Iris pigment epithelial cell (primary cell): ENCODE measurements around the gene PTGIR.
A peak's percentile ranks its signal among the peaks of the same experiment; 100 is the strongest.
"Not testable (repeated sequence)": the region's sequence is repeated elsewhere in the genome, so short reads cannot be mapped to it uniquely, and the experiment has no call there.

Experiments
- DNase-seq: peaks from one replicate; pipeline ENCODE4 v3.0.0-alpha.2; 2011; ENCODE audit warnings: low read depth

The PTGIR gene

GRCh38 chr19:46637224-46637623 lies 12.3 kb upstream of the PTGIR start:
- no peak for DNase-seq

DNA sequence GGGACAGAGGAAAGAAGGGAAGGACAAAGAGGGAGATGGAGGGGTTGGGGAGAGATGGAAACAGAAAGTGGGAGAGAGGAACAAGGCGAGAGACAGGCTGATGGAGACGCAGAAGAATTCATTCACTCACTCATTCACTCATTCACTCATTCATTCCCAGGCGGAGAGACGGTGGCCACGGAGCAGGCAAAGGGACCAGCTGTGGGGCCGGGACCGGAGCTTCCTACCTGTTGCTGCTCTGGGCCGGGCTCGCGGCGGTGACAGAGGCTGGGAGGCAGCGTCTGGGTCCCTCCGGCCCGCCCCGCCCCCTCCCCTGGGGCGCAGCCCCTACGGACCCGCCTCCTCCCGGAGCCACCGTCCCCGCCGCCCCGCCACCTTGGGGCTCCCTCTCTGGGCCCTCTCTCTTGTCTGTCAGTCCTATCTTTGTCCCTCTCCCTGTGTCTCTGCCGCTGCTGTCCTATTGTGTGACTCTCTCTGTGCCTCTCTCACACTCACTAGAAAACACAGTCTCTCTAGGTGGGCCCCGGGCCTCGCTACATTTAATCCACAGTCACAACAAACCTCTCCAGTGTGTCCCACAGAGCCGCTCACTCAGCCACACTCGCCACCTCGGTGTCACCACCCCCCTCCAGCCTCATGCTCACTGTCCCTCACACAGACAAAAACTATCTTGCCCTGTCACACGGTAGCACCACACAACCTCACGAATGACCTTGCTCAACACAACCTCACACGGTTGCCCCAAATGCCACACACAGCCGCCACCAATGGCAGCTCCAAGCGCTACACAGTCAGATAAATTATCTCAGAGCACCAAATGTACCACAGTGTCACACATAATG lies 11.3 kb upstream of the PTGIR start, which contains the start of gene GNG8:
Gene GNG8, minus strand, starts transcription at position 283 of the 842 bp plus-strand sequence. CDS start 1,520 bp downstream, outside the sequence.
- no peak for DNase-seq

DNA sequence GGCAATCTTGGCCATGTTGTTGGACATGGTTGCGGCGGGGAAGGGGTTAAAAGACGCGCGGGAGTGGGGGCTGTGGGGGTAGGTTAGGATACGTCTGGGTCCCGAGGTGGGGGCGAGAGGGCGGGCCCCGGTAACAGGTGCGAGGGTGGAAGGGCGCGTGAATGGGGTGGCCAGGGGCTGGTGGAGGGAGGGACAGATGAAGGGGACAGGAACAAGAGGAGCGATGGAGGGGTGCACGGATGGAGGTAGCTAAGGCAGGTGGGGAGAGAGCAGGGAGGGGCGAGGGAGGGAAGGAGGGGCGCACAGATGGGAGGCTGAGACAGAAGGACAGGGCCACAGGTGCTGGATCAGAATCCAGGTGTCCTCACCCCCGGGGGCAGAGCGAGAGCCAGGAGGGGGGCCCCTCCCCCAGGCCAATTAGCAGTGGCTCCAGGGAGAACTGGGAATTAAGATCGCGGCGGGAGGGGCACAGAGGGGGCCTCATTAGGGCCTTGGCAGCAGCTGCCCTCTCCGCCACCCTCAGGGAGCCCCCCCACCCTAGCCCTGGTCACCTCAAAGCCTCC lies 9.8 kb upstream of the PTGIR start:
- no peak for DNase-seq

DNA sequence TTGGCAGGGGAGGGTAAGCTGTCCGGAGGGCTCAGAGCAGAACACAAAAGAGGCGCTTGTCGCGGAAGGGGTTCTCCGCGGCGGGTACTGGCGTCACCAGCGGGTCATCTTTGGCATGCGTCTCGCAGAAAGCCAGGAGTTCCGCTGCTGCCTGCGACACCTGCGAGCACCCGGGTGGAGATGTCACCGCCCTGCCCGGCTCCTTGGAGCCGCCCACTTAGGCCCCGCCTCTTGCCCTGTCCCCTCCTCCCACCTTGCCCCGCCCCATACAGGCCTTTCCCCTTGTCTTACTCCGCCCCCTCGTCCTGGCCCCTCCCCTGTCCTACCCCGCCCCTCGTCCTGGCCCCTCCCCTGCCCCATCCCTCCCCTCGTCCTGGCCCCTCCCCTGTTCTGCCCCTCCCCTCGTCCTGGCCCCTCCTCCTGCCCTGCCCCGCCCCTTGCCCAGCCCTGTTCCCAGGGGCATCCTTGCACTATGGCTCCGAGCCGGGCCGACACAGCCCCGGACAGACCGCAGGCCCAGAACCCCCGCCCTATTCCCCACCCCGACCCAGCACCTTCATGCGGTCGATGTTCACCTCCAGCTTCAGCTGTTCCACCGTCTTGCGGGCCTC lies 9.3 kb upstream of the PTGIR start:
- DNase-seq, result peak; percentile 87

- no peak for DNase-seq
Measured at GRCh38 chr19:46633130-46633529, 8.2 kb upstream of the PTGIR start.

GRCh38 chr19:46631481-46631880 lies 6.6 kb upstream of the PTGIR start:
- peak; percentile 73 for DNase-seq

- DNase-seq, result no peak
Measured at GRCh38 chr19:46630586-46631205, 5.8 kb upstream of the PTGIR start.

DNA sequence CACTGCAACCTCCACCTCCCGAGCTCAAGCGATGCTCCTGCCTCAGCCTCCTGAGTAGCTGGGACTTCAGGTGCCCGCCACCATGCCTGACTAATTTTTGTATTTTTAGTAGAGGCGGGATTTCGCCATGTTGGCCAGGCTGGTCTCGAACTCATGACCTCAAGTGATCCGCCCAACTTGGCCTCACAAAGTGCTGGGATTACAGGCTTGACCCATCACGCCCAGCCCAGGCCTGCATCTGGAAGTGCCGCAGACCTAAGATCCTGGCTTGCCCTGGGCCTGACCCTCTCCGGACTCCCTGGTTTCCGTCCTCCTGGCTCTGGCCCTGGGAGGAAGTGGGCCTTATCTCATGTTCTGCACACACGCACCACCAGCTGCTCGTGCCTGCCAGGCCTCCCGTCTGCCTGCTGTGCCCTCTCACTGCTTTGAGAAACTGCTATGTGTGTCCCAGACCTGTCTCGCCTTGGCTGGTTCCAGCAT lies 4.7 kb upstream of the PTGIR start:
- DNase-seq, result no peak

GRCh38 chr19:46628970-46629369 lies 4.1 kb upstream of the PTGIR start:
- not testable (repeated sequence) for DNase-seq

DNA sequence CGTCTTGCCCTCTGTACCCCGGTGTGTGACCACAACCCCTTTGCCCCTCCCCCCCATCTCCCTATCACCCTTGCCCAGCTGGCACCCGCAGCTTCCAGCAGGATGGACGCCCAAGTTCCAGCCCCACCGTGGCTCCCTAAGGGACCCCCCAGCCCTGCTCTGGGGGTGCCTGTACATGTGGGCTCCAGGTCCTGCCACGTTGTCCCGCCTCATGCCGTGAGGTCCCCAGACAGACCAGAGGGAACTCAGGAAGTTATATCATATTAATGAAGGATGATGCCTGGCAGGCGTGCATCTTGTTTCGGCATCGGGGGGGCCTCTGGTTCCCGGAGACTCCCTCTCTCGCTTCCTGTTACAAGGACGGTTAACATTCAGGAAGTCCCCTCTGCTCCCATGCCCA lies 1.6 kb upstream of the PTGIR start:
- DNase-seq, result no peak

GRCh38 chr19:46625731-46626130 lies 842 bp upstream of the PTGIR start:
- DNase-seq, result no peak

DNA sequence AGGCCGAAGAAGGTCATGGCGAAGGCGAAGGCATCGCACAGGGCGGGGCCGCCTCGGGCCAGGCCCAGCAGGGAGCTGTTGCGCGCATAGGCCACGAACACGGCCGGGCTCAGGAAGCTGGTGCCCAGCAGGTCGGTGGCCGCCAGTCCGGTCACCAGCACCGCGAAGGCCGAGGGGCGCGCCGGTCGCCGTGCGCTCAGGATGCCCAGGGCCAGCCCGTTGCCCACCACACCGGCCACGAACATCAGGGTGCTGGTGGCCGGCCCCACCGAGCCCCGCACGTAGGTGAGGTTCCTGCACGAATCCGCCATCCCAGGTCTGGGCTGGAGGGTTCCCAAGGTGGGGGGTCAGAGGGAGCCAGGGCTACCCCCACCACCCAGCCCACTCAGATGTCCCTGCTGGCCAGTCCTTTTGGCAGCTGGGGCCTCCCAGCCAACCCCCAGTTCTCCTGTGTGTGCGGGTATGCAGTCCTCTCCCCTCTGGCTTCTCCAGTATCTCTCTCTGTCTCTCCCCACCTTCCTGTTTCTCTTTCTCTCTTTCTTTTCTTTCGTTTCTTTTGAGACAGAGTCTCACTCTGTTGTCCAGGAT lies 880 bp downstream of the PTGIR start:
- no peak for DNase-seq

GRCh38 chr19:46622118-46622446 lies 2.8 kb downstream of the PTGIR start:
- DNase-seq, result no peak

- no peak for DNase-seq
Measured at GRCh38 chr19:46621191-46622117, 3.4 kb downstream of the PTGIR start.

DNA sequence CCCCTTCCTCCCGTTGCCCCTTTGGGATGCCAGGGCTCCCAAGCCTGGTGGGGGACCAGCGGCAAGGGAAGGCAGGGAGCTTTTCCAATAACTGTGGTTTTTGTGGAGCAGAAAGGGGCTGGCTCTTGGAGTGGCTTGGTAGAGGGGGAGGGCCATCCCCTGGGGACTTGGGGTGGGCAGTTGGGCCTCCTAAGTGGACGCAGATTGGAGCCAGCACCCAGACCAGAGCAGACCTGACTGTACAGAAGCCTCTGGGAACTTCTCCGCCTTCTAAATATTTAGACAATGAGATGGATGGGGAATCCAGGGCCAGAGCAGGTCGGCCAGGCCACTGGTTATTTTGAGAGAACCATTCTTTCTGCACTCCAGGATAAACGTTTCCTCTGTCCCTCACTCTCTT lies 4.2 kb downstream of the PTGIR start:
- no peak for DNase-seq

DNA sequence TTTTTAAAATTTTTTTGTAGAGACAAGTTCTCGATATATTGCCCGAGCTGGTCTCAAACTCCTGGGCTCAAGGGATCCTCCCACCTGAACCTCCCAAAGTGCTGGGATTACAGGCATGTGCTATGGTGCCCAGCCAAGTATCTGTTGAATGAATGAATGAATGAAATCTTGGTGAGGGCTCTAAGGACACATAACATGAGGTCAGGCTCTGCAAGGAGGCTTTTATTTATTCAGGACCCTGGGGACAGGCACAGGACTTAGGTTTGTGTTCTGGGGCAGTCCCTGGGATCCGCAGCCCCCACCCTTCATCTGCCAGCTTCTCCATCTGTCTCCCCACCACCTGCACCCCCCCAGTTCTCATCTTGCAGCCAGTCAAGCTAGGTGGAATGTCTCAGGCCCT lies 4.6 kb downstream of the PTGIR start:
- no peak for DNase-seq

DNA sequence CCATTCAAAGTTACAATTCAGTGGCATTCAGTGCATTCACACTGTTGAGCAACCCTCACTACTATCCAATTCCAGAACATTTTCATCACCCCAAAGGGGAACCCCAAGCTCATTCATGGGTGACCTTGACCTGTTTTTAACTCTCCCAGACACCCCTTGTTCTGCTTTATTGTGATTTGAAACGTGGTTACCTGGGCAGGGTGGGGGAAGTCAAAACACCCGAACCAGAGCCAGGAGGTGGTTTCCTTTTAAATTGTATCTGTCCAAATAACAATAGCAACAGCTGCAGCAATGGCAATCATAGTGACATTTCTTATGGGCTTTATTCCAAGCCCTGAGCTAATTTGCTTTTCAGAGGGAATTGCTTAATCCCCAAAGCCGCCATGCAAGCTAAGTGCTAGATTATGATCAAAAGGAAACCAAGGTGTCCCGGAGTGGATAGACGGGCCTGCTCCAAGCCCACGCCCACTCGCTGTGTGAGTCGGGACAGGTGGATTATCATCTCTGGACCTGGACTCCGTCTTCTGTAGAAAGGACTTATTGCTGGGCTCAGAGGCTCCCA lies 6.1 kb downstream of the PTGIR start:
- peak; percentile 59 for DNase-seq

- DNase-seq, result no peak
Measured at GRCh38 chr19:46617601-46618000, 7.3 kb downstream of the PTGIR start.

- DNase-seq, result peak; percentile 72
Measured at GRCh38 chr19:46616631-46617322, 8.1 kb downstream of the PTGIR start.

DNA sequence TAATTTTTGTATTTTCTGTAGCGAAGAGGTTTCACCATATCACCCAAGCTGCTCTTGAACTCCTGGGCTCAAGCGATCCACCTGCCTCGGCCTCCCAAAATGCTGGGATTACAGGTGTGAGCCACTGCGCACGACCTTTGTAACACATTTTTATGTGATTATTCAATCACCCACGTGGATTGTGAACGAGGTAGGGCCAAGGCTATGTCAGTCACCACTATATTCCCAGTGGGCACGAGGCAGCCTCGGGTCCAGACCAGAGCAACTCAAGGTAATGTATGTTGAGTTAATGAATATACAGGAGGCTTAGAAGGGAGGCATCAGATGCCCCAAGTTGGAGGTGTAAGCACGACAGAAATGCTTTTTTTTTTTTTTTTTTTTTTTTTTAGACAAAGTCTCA lies 8.9 kb downstream of the PTGIR start:
- DNase-seq, result no peak
